Measurements from ENCODE around the gene RAB27A. TPM values are rescaled to one million over a fixed set of nuclear protein-coding genes. Genes with fewer than 3 reads are reported as not detected.

The RAB27A gene
- total RNA-seq, 1 experiment from 2014 or later: 36.0 TPM

DNA sequence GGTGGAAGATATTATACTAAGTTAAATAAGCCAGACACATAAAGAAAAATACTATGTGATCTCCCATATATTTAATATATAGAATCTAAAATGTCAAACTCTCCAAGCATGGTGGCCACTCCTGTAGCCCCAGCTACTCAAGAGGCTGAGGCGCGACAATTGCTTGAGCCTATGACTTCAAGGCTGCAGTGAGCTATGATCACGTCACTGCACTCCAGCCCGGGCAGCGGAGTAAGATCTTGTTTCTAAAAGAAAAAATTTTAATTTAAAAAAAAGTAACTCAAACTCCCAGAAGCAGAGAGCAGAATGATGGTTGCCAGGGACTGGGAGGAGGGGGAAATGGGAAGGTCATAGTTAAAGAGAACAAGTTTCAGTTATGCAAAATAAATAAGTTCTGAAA lies 13.3 kb downstream of the RAB27A start:
- ChIA-PET CTCF (interaction anchor here (0.6 to 1.3 kb wide), 5 partner anchors 12 to 367 kb away, joined by 3 to 4 read pairs (median 3); no protein-coding TSS in a partner anchor), POLR2A (interaction anchor here (2.3 to 5.2 kb wide), 2 partner anchors 9 to 25 kb away, joined by 7 to 34 read pairs; no protein-coding TSS in a partner anchor)
- TF ChIP-seq, protein P1, sequence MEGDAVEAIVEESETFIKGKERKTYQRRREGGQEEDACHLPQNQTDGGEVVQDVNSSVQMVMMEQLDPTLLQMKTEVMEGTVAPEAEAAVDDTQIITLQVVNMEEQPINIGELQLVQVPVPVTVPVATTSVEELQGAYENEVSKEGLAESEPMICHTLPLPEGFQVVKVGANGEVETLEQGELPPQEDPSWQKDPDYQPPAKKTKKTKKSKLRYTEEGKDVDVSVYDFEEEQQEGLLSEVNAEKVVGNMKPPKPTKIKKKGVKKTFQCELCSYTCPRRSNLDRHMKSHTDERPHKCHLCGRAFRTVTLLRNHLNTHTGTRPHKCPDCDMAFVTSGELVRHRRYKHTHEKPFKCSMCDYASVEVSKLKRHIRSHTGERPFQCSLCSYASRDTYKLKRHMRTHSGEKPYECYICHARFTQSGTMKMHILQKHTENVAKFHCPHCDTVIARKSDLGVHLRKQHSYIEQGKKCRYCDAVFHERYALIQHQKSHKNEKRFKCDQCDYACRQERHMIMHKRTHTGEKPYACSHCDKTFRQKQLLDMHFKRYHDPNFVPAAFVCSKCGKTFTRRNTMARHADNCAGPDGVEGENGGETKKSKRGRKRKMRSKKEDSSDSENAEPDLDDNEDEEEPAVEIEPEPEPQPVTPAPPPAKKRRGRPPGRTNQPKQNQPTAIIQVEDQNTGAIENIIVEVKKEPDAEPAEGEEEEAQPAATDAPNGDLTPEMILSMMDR (IDR thresholded peaks at IDR 0.05; ENCODE audit: unreplicated experiment): no peak
- DNase-seq (ENCODE audit: unreplicated experiment): no peak
- Mint-ChIP-seq H3K9me3 (ENCODE audit: unreplicated experiment) (no peaks in the 10 kb centered on the region), H3K27me3 (ENCODE audit: insufficient read depth, unreplicated experiment) (no peaks in the 10 kb centered on the region), H3K27ac (ENCODE audit: low read depth, unreplicated experiment) (no peak overlapping the region), H3K4me3 (ENCODE audit: unreplicated experiment) (no peak overlapping the region), H3K4me1 (ENCODE audit: insufficient read depth, unreplicated experiment) (peaks cover 17% of the 10 kb centered on the region), H3K36me3 (ENCODE audit: insufficient read depth, unreplicated experiment) (peaks cover 16% of the 10 kb centered on the region)
- BruUV-seq (replicated peaks): no TSS peak
- intact Hi-C loops (cut with micrococcal nuclease): no loop called here

DNA sequence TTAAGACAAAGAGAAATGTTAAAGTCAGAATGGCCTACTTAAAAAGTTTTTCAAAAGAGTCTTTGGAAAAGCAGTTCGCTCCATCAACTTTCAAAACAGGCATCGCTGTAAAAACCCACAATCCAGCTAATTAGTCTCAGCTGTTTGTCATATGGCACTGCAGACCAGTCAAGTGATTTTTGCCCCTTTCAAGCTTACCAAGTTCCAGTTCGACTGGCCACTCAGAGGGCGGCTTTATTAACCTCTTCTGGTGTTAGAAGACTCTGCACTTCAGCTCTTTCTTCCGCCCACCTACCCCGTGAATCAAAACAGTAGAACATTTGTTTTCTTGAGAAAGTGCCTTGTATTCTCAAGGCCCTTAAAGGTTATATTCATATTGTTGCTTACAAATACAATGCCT lies 19.3 kb downstream of the RAB27A start:
- H3K4me3 Mint-ChIP-seq (ENCODE audit: unreplicated experiment): no peak overlapping the region
- intact Hi-C loops (cut with micrococcal nuclease): no loop called here
- H3K4me1 Mint-ChIP-seq (ENCODE audit: insufficient read depth, unreplicated experiment): peaks cover 10% of the 10 kb centered on the region
- TF ChIP-seq, protein P1 (IDR thresholded peaks at IDR 0.05; ENCODE audit: unreplicated experiment): no peak
- H3K27me3 Mint-ChIP-seq (ENCODE audit: insufficient read depth, unreplicated experiment): no peaks in the 10 kb centered on the region
- H3K36me3 Mint-ChIP-seq (ENCODE audit: insufficient read depth, unreplicated experiment): peaks cover 13% of the 10 kb centered on the region
- POLR2A ChIA-PET: no interaction called here
- CTCF ChIA-PET: interaction anchor here (0.6 to 1.2 kb wide), 2 partner anchors 21 to 170 kb away, joined by 3 to 4 read pairs; no protein-coding TSS in a partner anchor
- BruUV-seq (replicated peaks): no TSS peak
- no peak for DNase-seq (ENCODE audit: unreplicated experiment)
- H3K27ac Mint-ChIP-seq (ENCODE audit: low read depth, unreplicated experiment): no peak overlapping the region
- no peaks in the 10 kb centered on the region for H3K9me3 Mint-ChIP-seq (ENCODE audit: unreplicated experiment)

DNA sequence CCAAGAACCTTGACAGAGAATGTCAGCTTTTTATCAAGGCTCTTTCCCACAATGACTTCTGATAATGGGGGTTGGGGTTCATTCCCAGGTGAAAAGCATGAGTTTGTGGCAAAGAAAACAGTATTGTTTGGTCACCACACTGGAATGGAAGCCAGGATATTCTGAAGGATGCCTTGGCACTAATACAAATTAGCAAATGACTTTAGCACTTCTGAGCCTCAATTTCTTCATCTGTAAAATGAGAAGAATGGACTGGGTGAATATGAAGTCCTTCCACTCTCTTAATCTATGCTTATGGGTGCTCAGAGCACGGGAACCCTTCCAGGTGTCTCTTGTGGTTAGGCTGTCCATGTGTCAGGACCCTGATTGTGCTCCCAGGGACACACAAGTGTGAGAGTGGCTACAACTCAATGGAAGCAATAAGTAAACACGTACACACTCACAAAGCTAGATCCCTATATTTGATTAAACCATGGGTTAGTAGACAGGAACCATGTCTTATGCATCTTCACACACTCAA lies 21.4 kb downstream of the RAB27A start:
- Mint-ChIP-seq H3K27ac (ENCODE audit: low read depth, unreplicated experiment) (no peak overlapping the region), H3K27me3 (ENCODE audit: insufficient read depth, unreplicated experiment) (no peaks in the 10 kb centered on the region), H3K9me3 (ENCODE audit: unreplicated experiment) (no peaks in the 10 kb centered on the region), H3K4me3 (ENCODE audit: unreplicated experiment) (no peak overlapping the region), H3K36me3 (ENCODE audit: insufficient read depth, unreplicated experiment) (peaks cover 6% of the 10 kb centered on the region), H3K4me1 (ENCODE audit: insufficient read depth, unreplicated experiment) (peaks cover 10% of the 10 kb centered on the region)
- POLR2A ChIA-PET: interaction anchor here (1.5 kb wide), 1 partner anchor 9 kb away, joined by 7 read pairs; no protein-coding TSS in a partner anchor
- no TSS peak for BruUV-seq (replicated peaks)
- TF ChIP-seq, protein P1 (IDR thresholded peaks at IDR 0.05; ENCODE audit: unreplicated experiment): no peak
- DNase-seq (ENCODE audit: unreplicated experiment): no peak
- CTCF ChIA-PET: interaction anchor here (0.7 kb wide), 1 partner anchor 14 kb away, joined by 3 read pairs; no protein-coding TSS in a partner anchor
- intact Hi-C loops (cut with micrococcal nuclease): no loop called here

DNA sequence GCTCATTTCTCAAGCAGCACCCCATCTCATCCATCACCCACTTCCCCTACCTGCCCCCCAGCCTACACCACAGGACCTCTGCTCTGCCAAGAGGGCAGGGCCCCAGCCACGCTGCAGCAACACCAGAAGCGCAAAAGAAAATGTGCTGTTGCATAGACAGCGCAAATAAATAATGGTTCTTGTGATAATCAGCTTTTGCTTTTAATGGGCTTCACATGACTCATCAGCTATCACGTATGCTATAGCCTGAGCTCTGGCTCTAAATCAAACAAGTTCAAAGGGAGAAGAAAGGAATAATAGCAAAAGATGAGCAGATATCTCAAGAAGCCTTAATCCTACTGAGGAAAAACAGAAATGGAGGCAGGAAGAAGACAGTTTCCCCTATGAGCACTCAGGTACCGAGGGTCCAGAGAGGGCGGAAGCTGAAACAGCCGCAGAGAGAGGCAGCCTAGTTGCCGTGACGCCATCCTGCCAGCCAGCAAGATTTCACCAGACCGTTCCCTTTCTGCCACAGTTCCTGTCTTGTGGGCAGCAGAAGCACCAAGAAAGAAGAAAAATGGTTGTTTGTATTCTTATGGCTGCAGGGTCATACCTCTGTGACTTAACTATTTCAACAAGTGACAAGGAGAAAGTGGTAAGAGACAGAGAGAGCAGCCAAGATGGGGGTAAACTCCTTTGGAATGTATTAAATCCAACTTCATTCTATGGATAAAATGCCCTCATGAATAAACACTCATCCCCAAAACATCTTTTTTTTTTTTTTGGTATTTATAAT lies 22.0 kb downstream of the RAB27A start:
- Mint-ChIP-seq H3K9me3 (ENCODE audit: unreplicated experiment) (no peaks in the 10 kb centered on the region), H3K27ac (ENCODE audit: low read depth, unreplicated experiment) (no peak overlapping the region), H3K27me3 (ENCODE audit: insufficient read depth, unreplicated experiment) (no peaks in the 10 kb centered on the region), H3K4me3 (ENCODE audit: unreplicated experiment) (no peak overlapping the region), H3K4me1 (ENCODE audit: insufficient read depth, unreplicated experiment) (peaks cover 7% of the 10 kb centered on the region), H3K36me3 (ENCODE audit: insufficient read depth, unreplicated experiment) (peaks cover 6% of the 10 kb centered on the region)
- no TSS peak for BruUV-seq (replicated peaks)
- intact Hi-C loops (cut with micrococcal nuclease): no loop called here
- TF ChIP-seq, protein P1 (IDR thresholded peaks at IDR 0.05; ENCODE audit: unreplicated experiment): no peak
- no peak for DNase-seq (ENCODE audit: unreplicated experiment)
- ChIA-PET CTCF (interaction anchor here (0.9 to 1.1 kb wide), 2 partner anchors 16 to 23 kb away, joined by 4 read pairs; no protein-coding TSS in a partner anchor), POLR2A (interaction anchor here (0.7 to 1.5 kb wide), 2 partner anchors 10 to 12 kb away, joined by 3 to 7 read pairs; no protein-coding TSS in a partner anchor)
